ENCODE measurements around the gene EEF2K. TPM values are rescaled to one million over a fixed set of nuclear protein-coding genes. Genes with fewer than 3 reads are reported as not detected.
A peak's percentile ranks its signal among the peaks of the same experiment; 100 is the strongest.

The EEF2K gene
- total RNA-seq: 10 to 100 TPM; 23.3 to 40.5 (median 30.0) TPM

- TF ChIP-seq POLR2AphosphoS5 (IDR thresholded peaks at IDR 0.05) (peak; percentile 80 to 91 (median 91)), POLR2A (IDR thresholded peaks at IDR 0.05) (no peak), CTCF (IDR thresholded peaks at IDR 0.05) (peak; percentile 71 to 91 (median 81))
- peak; percentile 88 to 91 for DNase-seq (ENCODE audit: low spot score in 2 of 2)
- Histone ChIP-seq H3K27me3 (no peaks in the 10 kb centered on the region), H3K27ac (peak within 1 kb of the TSS; percentile 80 to 91), H3K9me3 (no peaks in the 10 kb centered on the region), H3K4me1 (peaks cover 0 to 12% of the 10 kb centered on the region in 2 donors), H3K4me3 (peak within 1 kb of the TSS; percentile 79 to 94 (median 92)), H3K36me3 (no peaks in the 10 kb centered on the region)
- intact Hi-C loops (cut with DNase I; ENCODE audit: low total_unique reads): loop anchor here (5.0 kb wide), 1 partner anchor 96 kb away; no protein-coding TSS in a partner anchor
These were observed at the start of gene EEF2K for GRCh38 chr16:22206013-22206841. Gene EEF2K, plus strand, starts transcription at chr16:22206278. Its CDS starts 19,452 bp downstream, at chr16:22225730.

- Histone ChIP-seq H3K27me3 (peaks cover 0 to 10% of the 10 kb centered on the region in 2 donors), H3K36me3 (no peaks in the 10 kb centered on the region), H3K4me3 (no peak overlapping the region), H3K9me3 (no peaks in the 10 kb centered on the region), H3K27ac (no peak overlapping the region), H3K4me1 (no peaks in the 10 kb centered on the region)
- intact Hi-C loops (cut with DNase I; ENCODE audit: low total_unique reads): no loop called here
- TF ChIP-seq POLR2A (IDR thresholded peaks at IDR 0.05) (no peak), POLR2AphosphoS5 (IDR thresholded peaks at IDR 0.05) (no peak), CTCF (IDR thresholded peaks at IDR 0.05) (no peak)
- DNase-seq (ENCODE audit: low spot score in 2 of 2): no peak
These were observed 44.7 kb upstream of the EEF2K start for GRCh38 chr16:22161401-22161800.

GRCh38 chr16:22161999-22162655 is 44.0 kb upstream of the EEF2K start, which contains the start of gene SDR42E2:
Gene SDR42E2, plus strand, starts transcription at chr16:22162506. Its CDS starts 3,077 bp downstream, at chr16:22165583.
- no peak for DNase-seq (ENCODE audit: low spot score in 2 of 2)
- peaks cover 0 to 10% of the 10 kb centered on the region in 2 donors for H3K27me3 ChIP-seq
- no peak within 1 kb of the TSS for H3K27ac ChIP-seq
- H3K4me3 ChIP-seq: peak within 1 kb of the TSS in 2 of 3 donors; percentile 26 to 48
- no peaks in the 10 kb centered on the region for H3K4me1 ChIP-seq
- H3K36me3 ChIP-seq: no peaks in the 10 kb centered on the region
- TF ChIP-seq POLR2AphosphoS5 (IDR thresholded peaks at IDR 0.05) (no peak), CTCF (IDR thresholded peaks at IDR 0.05) (no peak), POLR2A (IDR thresholded peaks at IDR 0.05) (no peak)
- intact Hi-C loops (cut with DNase I; ENCODE audit: low total_unique reads): no loop called here
- H3K9me3 ChIP-seq: no peaks in the 10 kb centered on the region

- Histone ChIP-seq H3K36me3 (no peaks in the 10 kb centered on the region), H3K4me3 (peak overlapping the region in 2 of 3 donors; percentile 26 to 48), H3K27me3 (peaks cover 0 to 10% of the 10 kb centered on the region in 2 donors), H3K9me3 (no peaks in the 10 kb centered on the region), H3K4me1 (no peaks in the 10 kb centered on the region), H3K27ac (no peak overlapping the region)
- no peak for DNase-seq (ENCODE audit: low spot score in 2 of 2)
- intact Hi-C loops (cut with DNase I; ENCODE audit: low total_unique reads): no loop called here
- TF ChIP-seq POLR2AphosphoS5 (IDR thresholded peaks at IDR 0.05) (no peak), POLR2A (IDR thresholded peaks at IDR 0.05) (no peak), CTCF (IDR thresholded peaks at IDR 0.05) (no peak)
These were observed 43.4 kb upstream of the EEF2K start for GRCh38 chr16:22162656-22163009.

- Histone ChIP-seq H3K4me1 (no peaks in the 10 kb centered on the region), H3K36me3 (no peaks in the 10 kb centered on the region), H3K4me3 (no peak overlapping the region), H3K27me3 (peaks cover 0 to 10% of the 10 kb centered on the region in 2 donors), H3K9me3 (no peaks in the 10 kb centered on the region), H3K27ac (no peak overlapping the region)
- TF ChIP-seq POLR2A (IDR thresholded peaks at IDR 0.05): no peak
- TF ChIP-seq CTCF (IDR thresholded peaks at IDR 0.05): no peak
- TF ChIP-seq POLR2AphosphoS5 (IDR thresholded peaks at IDR 0.05): no peak
- no peak for DNase-seq (ENCODE audit: low spot score in 2 of 2)
- intact Hi-C loops (cut with DNase I; ENCODE audit: low total_unique reads): no loop called here
These were observed 42.3 kb upstream of the EEF2K start for GRCh38 chr16:22163806-22164205.
